Karpas-422 (cell line): Measurements from ENCODE around the gene ZNF281. TPM values are rescaled to one million over a fixed set of nuclear protein-coding genes. Genes with fewer than 3 reads are reported as not detected.
"Not testable (repeated sequence)": the region's sequence is repeated elsewhere in the genome, so short reads cannot be mapped to it uniquely, and the experiment has no call there.

Experiments used
- DNase-seq: peaks from one replicate; pipeline ENCODE4 v3.0.0-alpha.2; 2015
- H2AFZ ChIP-seq: fragments of 200-600 bp; sonication (generic); 2 replicates; pipeline ENCODE4 v1.6.1; 2014; ENCODE audit warnings: antibody characterized with exemption, low read length, mixed read lengths
- H3K27ac ChIP-seq: fragments of 200-600 bp; sonication (generic); 2 replicates; pipeline ENCODE4 v1.5.1; 2014; ENCODE audit warnings: mild to moderate bottlenecking, low read length, moderate library complexity
- H3K27me3 ChIP-seq: fragments of 200-600 bp; sonication (generic); 2 replicates; pipeline ENCODE4 v1.6.1; 2014; ENCODE audit warnings: low read length, mixed read lengths
- H3K36me3 ChIP-seq: fragments of 200-600 bp; sonication (generic); 2 replicates; pipeline ENCODE4 v1.6.1; 2014; ENCODE audit warnings: low read length, mixed read lengths; ENCODE audit not compliant: insufficient read depth
- H3K4me1 ChIP-seq: fragments of 200-600 bp; sonication (generic); 2 replicates; pipeline ENCODE4 v1.6.1; 2014; ENCODE audit warnings: mild to moderate bottlenecking, low read length, mixed read lengths
- H3K4me2 ChIP-seq: fragments of 200-600 bp; sonication (generic); 2 replicates; pipeline ENCODE4 v1.6.1; 2014; ENCODE audit warnings: low read length, low read depth, mild to moderate bottlenecking; ENCODE audit not compliant: poor library complexity, severe bottlenecking
- H3K4me3 ChIP-seq: fragments of 200-600 bp; sonication (generic); 2 replicates; pipeline ENCODE4 v1.5.1; 2014; ENCODE audit warnings: mild to moderate bottlenecking, antibody characterized with exemption, low read length, mixed read lengths
- H3K79me2 ChIP-seq: fragments of 200-600 bp; sonication (generic); 2 replicates; pipeline ENCODE4 v1.6.1; 2014; ENCODE audit warnings: mild to moderate bottlenecking, low read length, mixed read lengths
- H3K9ac ChIP-seq: fragments of 200-600 bp; sonication (generic); 2 replicates; pipeline ENCODE4 v1.6.0; 2014; ENCODE audit warnings: low read length
- H3K9me2 ChIP-seq: fragments of 200-600 bp; sonication (generic), shearing (Covaris generic); replicated peaks from 2 replicates; pipeline ENCODE4 v1.6.0; 2014; ENCODE audit warnings: mild to moderate bottlenecking, low read length, moderate library complexity; ENCODE audit not compliant: insufficient read depth
- H3K9me3 ChIP-seq: fragments of 300-700, 200-600 bp; sonication (generic); 2 replicates; pipeline ENCODE4 v1.6.1; 2014; ENCODE audit warnings: low read length, mixed read lengths
- H4K20me1 ChIP-seq: fragments of 200-600 bp; sonication (generic); 2 replicates; pipeline ENCODE4 v1.6.1; 2014; ENCODE audit warnings: mild to moderate bottlenecking, antibody characterized with exemption, low read length, low read depth; ENCODE audit not compliant: insufficient read depth
- total RNA-seq: library from RNA; depleted of rRNA; stranded (reverse); fragments of >200 nt; shearing (Covaris generic); gene quantifications from 2 replicates; pipeline ENCODE4 v1.2.3, GENCODE V29; 2014; ENCODE audit warnings: low replicate concordance

Gene ZNF281
- total RNA-seq, 1 experiment from 2014 or later, result 31.1 TPM

DNA sequence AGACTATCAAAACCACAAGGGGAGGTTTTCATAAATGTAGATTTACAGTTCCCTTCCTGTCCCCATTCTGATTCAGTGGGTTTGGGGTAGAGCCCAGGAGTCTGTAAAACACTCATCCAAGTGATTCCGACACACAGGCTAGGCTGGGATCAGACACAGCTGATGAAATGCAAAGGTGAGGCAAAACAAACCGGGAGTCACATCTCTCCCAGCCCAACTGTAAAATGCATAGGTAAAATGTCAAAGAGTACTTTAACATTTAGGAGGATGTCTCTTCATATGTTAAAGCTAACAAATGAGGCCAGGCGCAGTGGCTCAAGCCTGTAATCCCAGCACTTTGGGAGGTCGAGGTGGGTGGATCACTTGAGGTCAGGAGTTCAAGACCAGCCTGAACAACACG, 45.0 kb downstream of the ZNF281 start:
- Histone ChIP-seq H3K4me3 (peak overlapping the region; percentile 30; the same call in 1 of the 2 replicates), H3K4me2 (peak overlapping the region; percentile 73), H3K9ac (peak overlapping the region; percentile 49), H3K9me3 (no peaks in the 10 kb centered on the region), H3K27me3 (no peaks in the 10 kb centered on the region), H3K36me3 (no peaks in the 10 kb centered on the region; the same call in none of the 2 replicates), H3K79me2 (no peaks in the 10 kb centered on the region), H3K27ac (peak overlapping the region; percentile 72), H4K20me1 (no peaks in the 10 kb centered on the region), H2AFZ (no peak overlapping the region), H3K4me1 (peaks cover 95% of the 10 kb centered on the region), H3K9me2 (no peaks in the 10 kb centered on the region)
- no peak for DNase-seq

DNA sequence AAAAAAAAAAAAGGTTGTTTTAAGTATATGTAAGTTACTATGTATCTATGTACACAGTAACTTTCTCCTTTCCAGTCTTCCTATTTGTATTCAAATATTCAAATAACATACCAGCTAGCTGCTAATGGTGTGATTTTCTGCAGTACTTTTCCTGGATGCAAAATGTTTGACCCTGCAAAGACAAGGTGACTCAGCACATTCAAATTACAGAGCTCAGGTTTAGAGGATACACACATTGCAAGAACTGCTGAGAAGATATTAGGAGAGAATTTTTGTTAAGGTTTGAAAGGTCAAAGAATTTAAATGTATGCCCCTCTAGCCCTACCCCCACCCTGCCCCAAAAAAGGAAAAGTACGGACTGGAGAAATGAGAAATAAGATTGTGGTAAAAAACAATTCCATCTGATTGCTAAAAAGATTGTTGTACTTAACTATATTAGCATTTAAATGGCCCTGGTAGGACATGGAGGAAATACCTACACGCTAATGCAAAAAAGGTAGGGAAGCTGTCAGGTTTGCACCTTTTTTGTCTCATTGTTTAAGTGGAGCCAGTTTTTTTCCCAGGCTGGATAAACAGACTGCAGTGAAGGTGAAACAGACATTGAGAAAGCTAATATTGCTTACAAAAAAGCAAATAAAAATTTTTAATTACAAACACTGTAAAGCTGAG, 45.6 kb downstream of the ZNF281 start:
- H3K4me2 ChIP-seq, result peak overlapping the region; percentile 73
- H3K9me2 ChIP-seq, result no peaks in the 10 kb centered on the region
- H4K20me1 ChIP-seq, result no peaks in the 10 kb centered on the region
- H3K9ac ChIP-seq, result peak overlapping the region; percentile 49
- no peaks in the 10 kb centered on the region for H3K79me2 ChIP-seq
- DNase-seq, result peak; percentile 82
- H2AFZ ChIP-seq, result no peak overlapping the region
- no peaks in the 10 kb centered on the region for H3K27me3 ChIP-seq
- H3K9me3 ChIP-seq, result no peaks in the 10 kb centered on the region
- H3K4me3 ChIP-seq, result peak overlapping the region; percentile 30
- H3K27ac ChIP-seq, result peak overlapping the region; percentile 72
- no peaks in the 10 kb centered on the region; the same call in none of the 2 replicates for H3K36me3 ChIP-seq
- H3K4me1 ChIP-seq, result peaks cover 89% of the 10 kb centered on the region

GRCh38 chr1:200363264-200363933, 46.4 kb downstream of the ZNF281 start:
- no peak overlapping the region; the same call in 1 of the 2 replicates for H3K4me3 ChIP-seq
- H3K4me1 ChIP-seq, result peaks cover 81% of the 10 kb centered on the region
- H3K9ac ChIP-seq, result no peak overlapping the region
- H3K9me2 ChIP-seq, result no peaks in the 10 kb centered on the region
- no peak overlapping the region for H2AFZ ChIP-seq
- H3K4me2 ChIP-seq, result peak overlapping the region; percentile 73
- H3K79me2 ChIP-seq, result no peaks in the 10 kb centered on the region
- H4K20me1 ChIP-seq, result no peaks in the 10 kb centered on the region
- H3K27ac ChIP-seq, result peak overlapping the region; percentile 72
- peak; percentile 75 for DNase-seq
- no peaks in the 10 kb centered on the region; the same call in none of the 2 replicates for H3K36me3 ChIP-seq
- no peaks in the 10 kb centered on the region for H3K9me3 ChIP-seq
- no peaks in the 10 kb centered on the region for H3K27me3 ChIP-seq

DNA sequence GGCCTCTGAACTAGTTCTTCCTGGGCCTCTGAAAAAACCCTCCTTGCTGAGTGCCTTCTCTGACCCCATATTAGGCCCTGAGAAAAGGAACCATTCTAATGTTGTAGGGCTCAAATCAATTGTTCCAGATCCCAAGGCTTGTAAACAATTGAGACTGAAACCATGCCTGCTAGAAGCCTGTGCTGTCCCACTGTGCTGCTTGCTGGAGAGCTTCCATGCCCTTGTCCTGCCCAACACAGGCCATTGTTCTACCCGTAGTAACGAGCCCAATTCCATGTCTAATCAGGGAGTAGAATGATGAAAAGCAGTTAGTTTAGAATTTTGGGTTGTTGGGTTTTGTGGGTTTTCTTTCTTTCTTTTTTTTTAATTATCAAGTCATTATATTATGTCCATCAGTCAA, 47.4 kb downstream of the ZNF281 start:
- Histone ChIP-seq H3K27me3 (no peaks in the 10 kb centered on the region), H3K36me3 (no peaks in the 10 kb centered on the region; the same call in none of the 2 replicates), H3K9me2 (no peaks in the 10 kb centered on the region), H3K9ac (no peak overlapping the region), H4K20me1 (no peaks in the 10 kb centered on the region), H3K9me3 (no peaks in the 10 kb centered on the region), H3K79me2 (no peaks in the 10 kb centered on the region), H3K27ac (no peak overlapping the region; the same call in 1 of the 2 replicates), H3K4me1 (peaks cover 71% of the 10 kb centered on the region), H3K4me2 (no peak overlapping the region), H2AFZ (no peak overlapping the region), H3K4me3 (no peak overlapping the region)
- DNase-seq, result peak; percentile 15

GRCh38 chr1:200359610-200360163, 50.1 kb downstream of the ZNF281 start:
- H3K9me3 ChIP-seq, result no peaks in the 10 kb centered on the region
- no peaks in the 10 kb centered on the region for H3K9me2 ChIP-seq
- H3K4me1 ChIP-seq, result peaks cover 54% of the 10 kb centered on the region
- H3K4me3 ChIP-seq, result no peak overlapping the region
- no peak overlapping the region for H3K27ac ChIP-seq
- no peaks in the 10 kb centered on the region for H3K36me3 ChIP-seq
- no peaks in the 10 kb centered on the region for H4K20me1 ChIP-seq
- no peak overlapping the region for H3K4me2 ChIP-seq
- DNase-seq, result peak; percentile 42
- H2AFZ ChIP-seq, result no peak overlapping the region
- H3K27me3 ChIP-seq, result no peaks in the 10 kb centered on the region
- H3K9ac ChIP-seq, result no peak overlapping the region
- no peaks in the 10 kb centered on the region for H3K79me2 ChIP-seq

DNA sequence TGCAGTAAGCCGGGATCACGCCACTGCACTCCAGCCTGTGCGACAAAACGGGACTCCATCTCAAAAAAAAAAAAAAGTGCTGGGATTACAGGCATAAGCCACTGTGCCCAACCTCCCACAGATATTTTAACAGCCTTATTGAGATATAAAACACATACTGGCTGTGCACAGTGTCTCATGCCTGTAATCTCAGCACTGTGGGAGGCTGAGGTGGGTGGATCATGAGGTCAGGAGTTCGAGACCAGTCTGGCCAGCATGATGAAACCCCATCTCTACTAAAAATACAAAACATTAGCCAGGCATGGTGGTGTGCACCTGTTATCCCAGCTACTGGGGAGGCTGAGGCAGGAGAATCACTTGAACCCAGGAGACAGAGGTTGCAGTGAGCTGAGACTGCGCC, 51.9 kb downstream of the ZNF281 start:
- H3K27me3 ChIP-seq, H3K9ac ChIP-seq, DNase-seq, H3K9me2 ChIP-seq, H4K20me1 ChIP-seq, H3K27ac ChIP-seq, H3K4me2 ChIP-seq, H3K9me3 ChIP-seq, H3K36me3 ChIP-seq, H3K79me2 ChIP-seq, H3K4me3 ChIP-seq, H2AFZ ChIP-seq: not testable (repeated sequence)
- H3K4me1 ChIP-seq, result peaks cover 37% of the 10 kb centered on the region

DNA sequence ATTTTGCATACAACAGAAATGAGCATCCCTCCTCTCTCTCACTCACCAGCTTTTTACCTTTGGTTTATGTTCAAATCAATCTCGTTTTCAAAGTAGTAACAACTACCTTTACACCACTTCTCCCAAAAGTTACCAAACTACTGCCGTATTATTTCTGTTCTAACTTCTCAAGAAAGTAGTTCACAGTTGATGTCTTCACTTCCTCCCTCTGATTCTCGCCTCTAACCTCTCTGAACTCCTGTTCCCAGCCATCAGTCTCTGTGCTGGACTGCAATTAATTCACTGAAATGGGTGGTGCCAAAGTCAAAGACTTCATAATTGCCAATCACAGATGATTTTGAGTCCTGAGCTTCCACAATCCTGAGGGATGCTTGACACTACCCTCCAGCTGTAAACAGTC, 54.0 kb downstream of the ZNF281 start:
- Histone ChIP-seq H3K4me3 (no peak overlapping the region), H3K27me3 (no peaks in the 10 kb centered on the region), H3K9me3 (no peaks in the 10 kb centered on the region), H3K79me2 (no peaks in the 10 kb centered on the region), H3K9me2 (no peaks in the 10 kb centered on the region), H3K36me3 (no peaks in the 10 kb centered on the region), H3K9ac (no peak overlapping the region), H3K4me1 (peaks cover 32% of the 10 kb centered on the region), H3K27ac (no peak overlapping the region), H3K4me2 (peak overlapping the region; percentile 37), H4K20me1 (no peaks in the 10 kb centered on the region), H2AFZ (no peak overlapping the region)
- DNase-seq, result peak; percentile 44
